Measurements from ENCODE around the gene RAB11FIP2. TPM values are rescaled to one million over a fixed set of nuclear protein-coding genes. Genes with fewer than 3 reads are reported as not detected.

RAB11FIP2 gene
- total RNA-seq, 1 donor from 2014 or later = 14.7 TPM

- intact Hi-C loops (cut with micrococcal nuclease) = no loop called here
Observed at GRCh38 chr10:117987244-117987909, 59.4 kb downstream of the RAB11FIP2 start.

- intact Hi-C loops (cut with micrococcal nuclease) = no loop called here
Observed at GRCh38 chr10:117983961-117984360, 62.8 kb downstream of the RAB11FIP2 start.

GRCh38 chr10:117980755-117981702 lies 65.7 kb downstream of the RAB11FIP2 start:
- intact Hi-C loops (cut with micrococcal nuclease) = no loop called here

- intact Hi-C loops (cut with micrococcal nuclease) = no loop called here
Observed at GRCh38 chr10:117980216-117980615, 66.5 kb downstream of the RAB11FIP2 start.

GRCh38 chr10:117972168-117972837 lies 74.4 kb downstream of the RAB11FIP2 start:
- intact Hi-C loops (cut with micrococcal nuclease) = no loop called here

GRCh38 chr10:117970962-117971361 lies 75.8 kb downstream of the RAB11FIP2 start:
- intact Hi-C loops (cut with micrococcal nuclease) = no loop called here

GRCh38 chr10:117969592-117969991 lies 77.1 kb downstream of the RAB11FIP2 start:
- intact Hi-C loops (cut with micrococcal nuclease) = no loop called here

GRCh38 chr10:117968354-117969182 lies 78.2 kb downstream of the RAB11FIP2 start:
- intact Hi-C loops (cut with micrococcal nuclease) = no loop called here

- intact Hi-C loops (cut with micrococcal nuclease) = no loop called here
Observed at GRCh38 chr10:117967149-117967650, 79.5 kb downstream of the RAB11FIP2 start.

- intact Hi-C loops (cut with micrococcal nuclease) = no loop called here
Observed at GRCh38 chr10:117965984-117966383, 80.8 kb downstream of the RAB11FIP2 start.

- intact Hi-C loops (cut with micrococcal nuclease) = no loop called here
Observed at GRCh38 chr10:117964536-117964935, 82.2 kb downstream of the RAB11FIP2 start.

GRCh38 chr10:117960345-117960935 lies 86.3 kb downstream of the RAB11FIP2 start:
- intact Hi-C loops (cut with micrococcal nuclease) = no loop called here

GRCh38 chr10:117956972-117957371 lies 89.8 kb downstream of the RAB11FIP2 start:
- intact Hi-C loops (cut with micrococcal nuclease) = no loop called here

- intact Hi-C loops (cut with micrococcal nuclease) = no loop called here
Observed at GRCh38 chr10:117955176-117955575, 91.6 kb downstream of the RAB11FIP2 start.
